Effector memory CD8-positive, alpha-beta T cell (primary cell): ENCODE data around the gene LPIN1.

Experiments
- ATAC-seq: fragments of 150-1000 bp; cut with Tn5 transposase; replicated peaks from 2 replicates; pipeline ENCODE4 v1.10.0; 2021; ENCODE audit warnings: mild to moderate bottlenecking, moderate library complexity
- DNase-seq, 3 experiments: peaks; one replicate each; pipeline ENCODE4 v3.0.0; 2021
- H3K27ac Mint-ChIP-seq, 2 donors: one replicate each; pipeline ENCODE4 v1.8.0; 2022; ENCODE audit warnings: mild to moderate bottlenecking in 2 of 2, mixed read lengths in 2 of 2, moderate library complexity in 2 of 2
- H3K27me3 Mint-ChIP-seq, 2 donors: one replicate each; pipeline ENCODE4 v1.8.0; 2022; ENCODE audit warnings: mixed read lengths in 2 of 2
- H3K36me3 Mint-ChIP-seq: one replicate; pipeline ENCODE4 v1.8.0; 2022; ENCODE audit warnings: mild to moderate bottlenecking, moderate library complexity, mixed read lengths; ENCODE audit not compliant: insufficient read depth
- H3K4me1 Mint-ChIP-seq, 2 donors: one replicate each; pipeline ENCODE4 v1.8.0; 2022; ENCODE audit warnings: low read depth in 2 of 2, mixed read lengths in 2 of 2
- H3K4me3 Mint-ChIP-seq, 2 donors: one replicate each; pipeline ENCODE4 v1.8.0; 2022; ENCODE audit warnings: mild to moderate bottlenecking in 2 of 2, mixed read lengths in 2 of 2, moderate library complexity in 2 of 2
- H3K9me3 Mint-ChIP-seq, 2 donors: one replicate each; pipeline ENCODE4 v1.8.0; 2022; ENCODE audit warnings: mixed read lengths in 2 of 2

Gene LPIN1

DNA sequence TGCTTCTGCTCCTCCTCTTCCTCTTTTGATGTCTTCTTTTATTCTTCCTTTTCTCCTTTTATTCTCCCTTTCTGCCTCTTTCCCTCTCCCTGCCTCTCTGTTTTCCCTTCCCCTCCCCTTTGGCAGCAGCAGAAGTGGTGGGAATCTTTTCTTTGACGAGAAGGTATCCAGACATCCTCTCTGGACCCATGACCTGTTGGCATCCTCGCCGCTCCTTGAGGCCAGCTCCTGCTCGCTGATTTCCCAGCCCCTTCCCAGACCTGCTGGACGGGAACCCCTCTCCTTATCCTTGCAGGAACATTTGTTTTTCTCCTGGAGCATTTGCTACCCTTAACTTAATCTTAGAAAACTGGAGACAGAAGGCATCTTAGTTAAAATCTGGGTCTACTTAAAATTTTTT lies 130.5 kb downstream of the LPIN1 start:
- H3K9me3 Mint-ChIP-seq = no peaks in the 10 kb centered on the region
- no peaks in the 10 kb centered on the region for H3K36me3 Mint-ChIP-seq
- H3K27me3 Mint-ChIP-seq = peaks cover 34 to 75% of the 10 kb centered on the region in 2 donors
- ATAC-seq (no peak), DNase-seq (no peak)
- H3K4me3 Mint-ChIP-seq = no peak overlapping the region
- H3K27ac Mint-ChIP-seq = no peak overlapping the region
- H3K4me1 Mint-ChIP-seq = peaks cover 0 to 10% of the 10 kb centered on the region in 2 donors
